ENCODE results near the gene ETV3L.
A peak's percentile ranks its signal among the peaks of the same experiment; 100 is the strongest.
"Not testable (repeated sequence)": the region's sequence is repeated elsewhere in the genome, so short reads cannot be mapped to it uniquely, and the experiment has no call there.

The ETV3L gene

DNA sequence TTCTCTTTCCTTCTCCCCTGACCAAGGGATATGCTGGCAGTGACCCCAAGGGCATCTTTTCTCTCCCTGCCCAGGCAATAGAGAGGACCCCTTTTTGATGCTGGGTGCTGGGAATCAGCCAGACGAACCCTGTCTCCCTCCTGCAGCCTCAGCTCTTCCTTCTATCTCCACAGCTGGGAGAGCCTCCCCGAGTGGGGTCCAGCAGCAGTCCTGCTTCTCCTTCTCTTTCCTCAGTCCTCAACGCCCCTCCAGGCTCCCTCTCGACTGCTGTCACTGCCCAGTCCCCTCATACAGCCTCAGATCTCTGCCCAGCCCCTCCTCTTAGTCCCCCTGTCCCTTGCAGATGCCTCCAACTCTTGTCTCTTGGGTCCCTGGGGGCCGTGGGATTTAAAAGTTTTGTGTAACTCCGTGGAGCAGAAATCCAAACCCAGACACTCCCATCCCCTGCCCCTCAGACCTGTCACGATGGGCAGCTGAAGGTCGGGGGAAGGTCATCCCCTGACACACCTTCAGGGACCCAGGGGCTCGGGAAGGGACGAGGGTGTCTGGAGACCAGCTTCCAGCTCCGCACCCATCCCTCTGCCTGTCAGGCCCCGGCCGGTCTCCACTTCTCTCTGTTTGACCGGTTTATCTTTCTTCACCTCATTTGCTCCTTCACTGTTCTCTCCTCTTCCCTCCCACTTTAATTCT, 5.8 kb upstream of the ETV3L start:
- DNase-seq (ENCODE audit: low spot score) = no peak

DNA sequence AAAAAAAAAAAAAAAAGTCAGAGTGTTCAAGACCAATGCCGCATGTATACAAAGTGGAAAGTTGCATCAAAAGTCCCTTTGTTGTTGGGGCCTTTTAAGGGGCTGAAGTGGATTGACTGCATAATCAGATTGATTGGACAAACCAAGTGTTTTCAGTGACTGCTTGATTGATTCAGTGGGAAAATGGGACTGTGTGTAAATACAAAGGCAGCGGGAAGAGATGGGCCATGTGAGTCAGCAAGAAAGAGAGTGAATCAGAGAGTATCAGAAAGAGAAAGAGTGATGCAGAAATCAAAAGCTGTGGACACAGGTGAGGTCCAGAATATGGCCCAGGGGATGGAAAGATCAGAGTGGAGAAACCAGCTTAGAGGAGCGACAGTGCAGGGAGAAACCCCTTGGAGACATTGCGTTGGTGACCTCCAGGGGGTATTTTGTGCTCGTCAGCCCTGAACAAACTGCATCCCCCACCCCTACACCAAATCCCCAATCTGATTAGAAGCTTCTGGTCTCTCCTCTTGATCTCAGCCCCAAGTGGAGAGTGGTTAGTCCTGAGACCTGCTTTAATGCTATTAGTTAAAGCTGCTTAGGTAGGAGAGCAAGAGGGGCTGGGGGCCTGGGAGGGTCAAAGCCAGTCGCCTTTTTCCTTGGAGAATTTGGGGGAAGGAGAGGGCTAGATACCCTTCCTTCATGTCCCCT, 5.1 kb upstream of the ETV3L start:
- no peak for DNase-seq (ENCODE audit: low spot score)

DNA sequence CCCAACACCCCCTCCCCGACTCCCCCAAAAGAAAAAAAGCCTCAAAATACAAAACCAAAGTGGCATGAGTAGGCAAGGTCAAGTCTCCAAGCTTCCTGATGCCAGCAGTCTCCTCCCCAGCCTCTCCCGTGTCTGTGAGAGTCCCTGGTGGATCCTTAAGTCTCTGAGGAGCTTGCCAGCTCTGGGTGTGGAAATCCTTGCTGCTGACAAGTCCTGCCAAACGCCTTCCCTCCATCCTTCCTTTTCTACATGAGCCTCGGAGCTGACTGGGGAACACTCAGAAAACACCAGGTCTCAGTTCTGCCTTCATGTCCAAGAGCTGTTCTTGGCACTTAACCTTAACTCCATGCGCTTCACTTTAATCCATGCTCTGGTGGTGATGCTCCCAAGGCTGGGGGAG, 3.7 kb upstream of the ETV3L start:
- no peak for DNase-seq (ENCODE audit: low spot score)

DNA sequence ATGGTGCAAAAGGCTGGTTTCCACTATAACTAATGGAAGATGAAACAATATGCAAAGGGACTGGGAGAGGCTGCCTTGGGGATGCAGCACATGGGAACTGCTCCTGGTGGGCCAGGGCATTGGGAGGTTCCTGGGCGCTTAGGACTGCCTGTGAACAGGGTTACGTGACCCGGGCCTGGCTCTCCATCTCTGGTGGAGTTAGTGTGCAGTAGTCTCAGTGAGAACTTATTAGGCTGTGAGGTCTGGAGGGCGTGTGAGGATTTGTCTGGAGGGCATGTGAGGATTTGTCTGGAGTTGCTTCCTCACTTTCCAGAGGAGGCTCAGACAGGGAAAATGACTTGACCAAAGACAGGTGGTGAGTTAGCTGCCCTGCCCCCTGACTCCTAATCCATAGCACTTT, 1.5 kb upstream of the ETV3L start:
- no peak for DNase-seq (ENCODE audit: low spot score)

DNA sequence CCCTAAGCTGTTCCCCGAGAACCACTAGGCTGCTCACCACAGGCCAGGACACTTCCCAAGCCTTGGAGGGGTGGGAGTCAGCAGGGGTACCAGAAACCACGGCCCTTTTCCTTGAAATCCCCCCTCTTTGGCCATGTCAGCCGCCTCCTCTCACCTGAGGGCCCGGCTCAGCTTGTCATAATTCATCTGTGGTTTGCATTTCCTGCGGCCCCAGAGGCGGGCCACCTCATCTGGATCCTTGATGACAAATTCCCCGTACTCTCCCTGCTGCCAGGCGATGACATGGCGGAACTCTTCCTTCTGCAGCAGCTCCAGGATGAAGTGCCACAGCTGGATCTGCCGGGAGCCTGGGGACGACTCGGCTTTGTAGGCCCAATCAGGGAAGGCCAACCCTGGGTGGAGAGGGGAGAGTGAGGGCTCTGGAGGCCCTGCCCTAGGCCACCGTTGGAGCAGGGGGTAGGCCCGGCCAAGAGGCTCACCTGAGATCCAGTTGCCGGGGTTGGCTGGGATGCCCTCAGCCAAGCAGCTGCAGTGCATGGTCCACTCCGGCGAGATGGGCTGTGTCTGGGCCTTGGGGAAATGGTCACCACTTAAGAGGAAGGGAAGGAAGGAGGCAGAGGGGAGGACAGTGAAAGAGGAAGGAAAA, 498 bp downstream of the ETV3L start:
- DNase-seq (ENCODE audit: low spot score) = not testable (repeated sequence)

DNA sequence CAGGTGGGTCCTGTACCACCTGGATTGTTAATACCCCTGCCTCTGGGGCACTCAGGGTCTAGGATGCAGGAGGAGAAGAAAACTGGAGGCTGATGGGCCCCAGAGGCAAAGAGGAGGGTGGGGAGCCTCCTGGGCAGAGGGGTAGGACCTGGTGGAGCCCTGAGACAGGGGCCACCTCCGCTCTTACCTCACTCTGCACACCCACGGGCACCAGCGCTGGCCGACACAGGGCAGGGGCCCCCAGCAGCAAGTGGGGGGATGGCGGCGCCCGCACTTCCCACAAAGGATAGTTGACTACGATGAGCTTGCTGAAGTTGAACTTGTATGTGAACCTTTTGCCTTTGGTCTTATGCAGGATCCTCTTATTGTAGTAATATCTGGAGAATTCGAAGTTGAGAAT, 1.1 kb downstream of the ETV3L start:
- no peak for DNase-seq (ENCODE audit: low spot score)

DNA sequence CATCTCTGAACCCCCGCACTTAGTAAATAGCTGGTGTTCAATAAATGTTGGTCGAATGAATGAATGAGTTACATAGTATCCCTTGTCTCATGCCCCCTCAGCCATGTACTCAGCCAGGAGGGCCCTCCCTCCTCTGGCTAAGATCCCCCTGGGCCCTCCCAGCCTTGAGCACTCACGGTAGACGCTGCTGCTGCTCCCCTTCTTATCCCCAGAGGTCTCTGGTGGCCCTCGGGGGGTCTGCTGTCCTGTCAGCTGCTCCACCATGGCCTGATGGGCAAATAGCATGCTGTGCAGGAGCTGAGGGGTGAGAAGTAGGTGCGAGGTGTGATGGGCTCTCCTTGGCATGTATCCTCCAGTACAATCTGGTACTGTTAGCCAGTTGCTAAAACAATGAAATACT, 1.9 kb downstream of the ETV3L start:
- no peak for DNase-seq (ENCODE audit: low spot score)

DNA sequence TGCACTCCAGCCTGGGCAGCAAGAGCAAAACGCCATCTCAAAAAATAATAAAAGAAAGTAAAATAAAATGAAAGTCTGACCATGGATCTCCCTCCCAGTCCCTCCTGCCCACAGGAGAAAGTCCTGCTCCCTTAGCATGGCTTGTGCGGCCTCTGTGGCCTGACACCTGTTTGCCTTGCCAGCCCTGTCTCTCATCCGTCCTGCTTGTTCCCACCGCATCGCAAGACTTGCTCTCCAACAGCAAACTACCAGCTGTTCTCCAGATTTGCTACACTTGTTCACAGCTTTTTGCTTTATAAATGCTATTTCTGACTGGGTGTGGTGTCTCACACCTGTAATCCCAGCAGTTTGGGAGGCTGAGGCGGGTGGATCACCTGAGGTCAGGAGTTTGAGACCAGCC, 2.7 kb downstream of the ETV3L start:
- DNase-seq (ENCODE audit: low spot score) = no peak

DNA sequence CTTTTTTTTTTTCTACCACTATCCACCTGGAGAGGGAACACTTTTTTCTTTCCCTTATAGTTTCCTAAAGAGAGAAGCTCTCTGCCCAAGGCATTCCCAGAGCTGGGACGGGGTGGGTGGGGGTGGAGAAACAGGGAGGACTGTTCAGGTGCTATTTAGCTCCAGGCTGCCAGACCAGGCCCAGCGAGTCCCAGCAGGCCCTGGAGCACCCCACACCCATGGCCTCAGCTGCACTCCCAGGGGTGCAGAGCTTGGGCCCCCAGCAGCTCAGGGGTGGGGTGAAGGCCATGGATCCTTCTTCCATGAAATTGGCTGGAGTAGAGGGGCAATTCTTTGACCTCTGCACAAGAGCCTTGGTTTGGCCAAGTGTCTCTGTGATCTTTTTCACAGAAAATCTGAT, 4.1 kb downstream of the ETV3L start:
- no peak for DNase-seq (ENCODE audit: low spot score)

DNA sequence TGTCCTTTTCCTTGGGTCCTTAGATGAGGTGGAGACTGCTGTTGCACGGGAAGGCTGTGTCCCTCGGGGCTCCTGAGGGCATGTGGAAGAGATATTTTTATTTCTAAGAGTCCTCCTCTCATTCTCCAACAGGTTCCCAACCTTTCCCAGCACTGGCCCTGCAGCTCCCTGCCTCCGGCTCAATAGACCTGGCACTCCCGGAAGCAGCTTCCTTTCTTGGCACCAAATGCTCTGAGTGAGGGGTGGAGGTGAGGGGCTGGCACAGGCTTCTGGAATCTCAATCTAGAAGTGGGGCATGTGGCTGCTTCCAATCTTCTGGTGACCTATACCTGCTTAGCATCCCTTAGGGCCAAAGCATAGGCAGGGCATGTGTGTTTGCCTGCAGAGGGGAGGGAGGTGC, 4.5 kb downstream of the ETV3L start:
- DNase-seq (ENCODE audit: low spot score) = no peak

DNA sequence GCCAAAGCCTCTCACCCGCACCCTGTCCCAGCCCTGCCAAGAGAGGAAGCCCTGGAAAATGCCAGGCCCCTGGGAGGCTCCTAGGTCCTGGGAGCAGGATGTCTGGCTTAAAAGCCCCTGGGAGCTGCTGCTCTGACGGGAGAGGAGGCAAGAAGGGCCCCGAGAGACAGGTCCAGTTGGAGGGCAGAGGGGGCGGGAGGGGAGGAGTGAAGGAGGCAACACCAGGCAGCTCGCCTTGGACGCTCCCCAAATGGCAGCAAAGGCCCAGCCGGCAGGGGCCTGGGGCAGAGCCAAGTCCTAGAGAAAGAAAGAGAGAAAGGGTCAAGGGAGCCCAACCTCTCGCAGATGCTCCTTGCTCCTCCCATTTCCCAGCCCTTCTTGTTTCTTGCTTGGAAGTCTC, 6.8 kb downstream of the ETV3L start:
- no peak for DNase-seq (ENCODE audit: low spot score)

DNA sequence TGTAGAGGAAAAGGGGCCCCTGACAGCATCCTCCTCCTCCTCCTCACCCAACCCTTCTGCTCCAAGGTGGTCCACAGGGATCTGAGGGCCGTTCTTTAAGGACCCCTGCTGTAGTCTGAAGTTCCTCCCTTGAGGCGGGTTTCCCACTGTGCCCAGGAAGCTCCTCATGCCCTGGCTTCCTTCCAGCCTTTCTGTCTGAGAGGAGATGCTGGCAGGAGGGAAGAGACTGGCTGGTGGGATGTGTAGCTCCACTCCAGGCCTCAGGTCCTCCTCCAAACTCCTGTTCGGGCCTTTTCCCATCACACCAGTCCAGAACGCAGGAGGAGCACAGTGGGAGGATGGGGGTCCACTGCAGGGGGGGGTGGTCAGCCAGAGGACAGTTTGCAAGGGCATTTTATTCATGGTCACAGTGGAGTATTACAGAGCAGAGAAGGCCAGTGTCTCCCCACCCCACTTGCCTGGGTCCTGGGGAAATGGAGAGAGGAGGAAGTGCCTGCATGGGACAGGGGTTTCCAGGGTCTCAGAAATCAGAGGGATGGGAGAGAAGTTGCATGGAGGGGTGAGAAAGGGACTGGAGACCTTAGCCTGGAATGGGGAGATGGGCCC, 7.8 kb downstream of the ETV3L start:
- DNase-seq (ENCODE audit: low spot score) = no peak

DNA sequence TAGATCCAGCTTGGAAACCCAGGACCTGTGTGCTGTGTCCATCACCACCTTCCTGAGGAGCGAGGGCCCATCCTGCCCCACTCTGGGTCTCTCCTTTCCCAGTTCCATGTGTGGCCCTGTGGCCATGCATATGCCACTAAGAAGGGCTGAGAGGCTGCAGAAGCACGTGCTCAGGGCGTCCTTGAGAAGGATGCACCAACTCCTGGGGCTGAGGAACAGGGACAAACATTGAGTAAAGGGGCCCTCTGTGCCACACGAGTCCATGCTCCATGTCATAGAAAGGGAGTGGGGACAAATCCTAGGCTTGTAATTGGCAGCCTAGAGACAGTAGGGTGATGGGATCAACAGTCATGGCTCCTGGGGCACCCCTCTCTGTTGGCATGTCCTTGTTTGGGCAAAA, 8.4 kb downstream of the ETV3L start:
- DNase-seq (ENCODE audit: low spot score) = no peak

DNA sequence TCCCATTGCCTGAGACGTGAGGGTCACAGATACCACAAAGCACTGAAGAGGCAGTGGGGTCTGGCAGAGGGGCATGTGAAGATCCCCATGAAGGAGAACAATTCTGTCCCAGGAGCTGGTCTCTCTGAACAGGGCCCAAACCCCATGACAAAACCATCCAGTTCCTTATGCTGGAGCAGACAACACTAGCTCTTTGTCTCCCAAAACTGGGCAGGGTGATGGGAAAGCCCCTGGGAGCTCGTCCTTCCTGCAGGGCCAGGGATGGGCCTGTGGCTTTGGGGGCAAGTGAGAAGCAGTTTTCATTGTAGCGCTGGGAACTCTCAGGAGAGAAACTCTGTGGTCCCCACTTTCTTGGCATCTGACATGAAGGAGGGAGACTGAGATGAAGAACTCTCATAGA, 8.8 kb downstream of the ETV3L start:
- DNase-seq (ENCODE audit: low spot score) = no peak

DNA sequence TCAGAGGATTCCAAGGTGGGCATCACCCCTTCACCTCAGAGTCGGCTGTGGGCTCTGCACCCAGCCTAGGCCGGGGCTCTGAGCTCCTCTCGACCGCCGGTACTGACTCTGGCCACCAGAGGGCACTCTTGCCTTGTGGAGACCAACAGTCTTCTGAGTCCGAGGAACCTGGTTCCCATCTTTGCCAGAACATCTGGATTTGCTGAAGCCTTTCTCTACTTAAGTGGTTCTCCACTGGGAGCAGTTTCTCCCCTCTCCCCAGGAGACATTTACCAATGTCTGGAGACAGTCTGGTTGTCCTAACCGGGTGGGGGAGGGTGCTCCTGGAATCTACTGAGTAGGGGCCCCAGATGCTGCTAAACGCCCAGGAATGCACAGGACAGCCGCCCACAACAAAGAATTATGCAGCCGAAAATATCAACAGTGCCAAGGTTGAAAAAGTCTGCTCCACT, 9.4 kb downstream of the ETV3L start:
- peak; percentile 76 for DNase-seq (ENCODE audit: low spot score)

DNA sequence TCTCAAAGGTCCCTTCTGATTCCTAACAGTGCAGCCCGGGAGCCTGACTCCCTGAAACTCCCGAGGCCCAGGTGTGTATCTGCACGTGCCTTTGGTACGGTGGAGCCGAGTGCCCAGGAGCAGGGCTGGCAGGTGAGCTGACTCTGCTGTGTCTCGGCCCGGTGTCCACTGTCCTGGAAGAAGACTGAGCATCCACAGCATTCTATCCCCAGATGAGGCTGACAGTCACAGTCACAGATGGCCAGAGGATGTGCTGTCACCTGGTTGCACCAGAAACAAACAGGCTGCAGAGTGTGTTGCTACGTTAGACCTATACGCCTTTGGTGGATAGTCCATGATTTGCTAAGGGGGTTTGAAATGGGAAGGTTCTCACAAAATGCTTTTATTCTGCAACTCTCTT, 9.8 kb downstream of the ETV3L start:
- DNase-seq (ENCODE audit: low spot score) = no peak

DNA sequence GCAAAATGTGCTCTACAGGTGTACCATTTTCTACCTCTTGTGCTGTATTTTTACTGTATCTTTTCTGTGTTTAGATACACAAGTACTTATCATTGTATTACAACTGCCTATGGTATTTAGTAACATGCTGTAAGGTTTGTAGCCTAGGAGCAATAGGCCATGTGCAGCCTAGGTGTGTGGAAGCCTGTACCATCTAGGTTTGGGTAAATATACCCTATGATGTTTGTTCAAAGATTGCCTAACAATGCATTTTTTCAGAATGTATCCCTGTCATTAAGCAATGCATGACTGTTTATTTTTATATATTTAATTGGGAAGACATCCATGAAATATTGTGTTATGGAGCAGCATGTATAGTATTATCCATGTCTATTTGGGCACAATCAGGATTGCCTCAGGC, 11.0 kb downstream of the ETV3L start:
- DNase-seq (ENCODE audit: low spot score) = no peak

DNA sequence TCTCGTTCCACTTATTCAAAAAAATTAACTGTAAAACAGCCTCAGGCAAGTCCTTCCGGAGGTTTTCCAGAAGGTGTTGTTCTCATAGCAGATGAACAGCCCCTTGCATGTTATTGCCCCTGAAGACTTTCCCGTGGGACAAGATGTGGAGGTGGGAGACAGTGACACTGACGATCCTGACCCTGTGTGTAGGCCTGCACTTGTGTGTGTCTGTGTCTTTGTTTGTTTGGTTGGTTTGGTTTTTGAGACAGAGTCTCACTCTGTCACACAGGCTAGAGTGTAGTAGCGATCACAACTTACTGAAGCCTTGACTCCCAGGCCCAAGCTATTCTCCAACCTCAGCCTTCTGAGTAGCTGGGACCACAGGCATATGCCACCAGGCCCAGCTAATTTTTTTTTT, 12.6 kb downstream of the ETV3L start:
- DNase-seq (ENCODE audit: low spot score) = no peak

DNA sequence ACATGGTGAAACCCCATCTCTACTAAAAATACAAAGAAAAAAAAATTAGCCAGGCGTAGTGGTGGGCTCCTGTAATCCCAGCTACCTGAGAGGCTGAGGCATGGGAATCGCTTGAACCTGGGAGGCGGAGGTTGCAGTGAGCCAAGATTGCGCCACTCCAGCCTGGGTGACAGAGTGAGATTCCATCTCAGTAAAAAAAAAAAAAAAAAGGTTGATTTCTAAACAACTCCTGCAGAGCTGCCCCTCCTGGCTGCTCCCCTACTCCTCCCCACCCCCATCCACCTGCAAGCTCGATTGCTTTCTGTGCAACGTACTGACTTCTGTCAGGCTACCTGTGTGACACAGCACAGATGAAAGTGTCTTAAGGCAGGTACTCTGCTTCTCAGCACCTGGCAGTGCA, 13.3 kb downstream of the ETV3L start:
- DNase-seq (ENCODE audit: low spot score) = no peak

DNA sequence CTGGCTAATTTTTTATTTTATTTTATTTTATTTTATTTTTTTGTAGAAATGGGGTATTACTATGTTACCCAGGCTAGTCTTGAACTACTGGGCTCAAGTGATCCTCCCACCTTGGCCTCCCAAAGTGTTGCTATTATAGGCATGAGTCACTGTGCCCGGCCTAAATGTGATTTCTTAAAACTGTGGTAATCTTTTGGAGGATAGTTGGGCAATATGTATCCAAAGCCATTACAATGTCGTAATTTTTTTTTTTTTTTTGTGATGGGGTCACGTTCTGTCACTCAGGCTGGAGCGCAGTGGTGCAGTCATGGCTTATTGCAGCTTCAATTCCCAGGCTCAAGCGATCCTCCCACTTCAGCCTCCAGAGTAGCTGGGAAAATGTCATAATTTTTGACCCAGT, 14.2 kb downstream of the ETV3L start:
- no peak for DNase-seq (ENCODE audit: low spot score)

DNA sequence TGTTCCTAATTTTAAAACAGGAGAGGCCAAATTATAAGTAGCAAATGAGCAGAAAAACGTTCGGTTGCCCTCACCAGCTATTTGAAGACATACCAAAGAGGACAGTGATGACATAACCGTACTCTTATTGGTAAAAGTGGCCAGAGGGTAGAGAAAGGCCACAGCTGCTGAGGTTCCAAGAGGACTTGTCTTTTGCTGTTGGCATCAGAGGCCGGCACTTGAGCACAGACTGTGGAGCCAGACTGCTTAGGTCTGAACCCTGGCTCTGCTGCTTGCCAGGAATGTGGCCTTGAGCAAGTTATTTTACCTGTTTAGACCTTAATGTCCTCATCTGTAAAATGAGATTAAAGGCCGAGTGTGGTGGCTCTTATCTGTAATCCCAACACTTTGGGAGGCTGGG, 14.9 kb downstream of the ETV3L start:
- DNase-seq (ENCODE audit: low spot score) = no peak

DNA sequence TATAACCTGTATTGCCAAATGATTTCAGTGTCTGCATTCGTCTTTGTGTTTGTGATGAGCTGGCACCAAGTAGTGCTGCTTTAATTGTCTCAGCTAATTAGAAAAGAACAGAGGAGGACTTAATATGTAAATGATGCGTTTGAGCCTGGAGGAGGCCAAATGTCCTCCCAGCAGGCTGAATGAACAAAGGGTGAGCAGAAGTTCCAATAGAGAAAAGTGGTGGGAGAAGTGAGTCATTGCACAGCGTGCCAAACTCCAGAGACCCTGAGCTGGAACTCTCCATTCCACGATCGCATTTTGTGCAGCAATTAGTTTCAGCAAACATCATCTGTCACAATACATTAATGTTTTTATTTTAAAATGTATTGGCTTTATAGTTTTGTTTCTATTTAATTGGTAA, 17.9 kb downstream of the ETV3L start:
- no peak for DNase-seq (ENCODE audit: low spot score)

DNA sequence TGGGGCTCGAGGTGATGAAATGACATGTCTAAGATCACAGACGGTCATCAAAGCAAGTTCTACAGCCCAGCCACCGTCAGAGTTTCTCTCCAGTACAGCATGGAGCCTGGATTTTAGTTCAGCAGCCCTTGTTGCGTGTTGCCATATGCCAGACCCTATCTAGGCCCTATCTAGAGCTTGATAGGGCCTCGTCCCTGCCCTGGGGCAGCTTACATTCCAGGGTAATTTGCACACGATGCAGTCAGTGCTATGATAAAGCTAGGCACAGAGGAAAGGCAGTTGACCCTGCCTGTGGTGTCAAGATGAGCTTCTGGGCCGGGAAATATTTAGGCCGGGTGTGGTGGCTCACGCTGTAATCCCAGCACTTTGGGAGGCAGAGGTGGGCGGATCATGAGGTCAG, 18.9 kb downstream of the ETV3L start:
- DNase-seq (ENCODE audit: low spot score) = no peak
